NCI-H446 treated with DMSO at 0.1 percent for 48 hours (cell line): ENCODE measurements around the gene CXXC1.
"Not testable (repeated sequence)": the region's sequence is repeated elsewhere in the genome, so short reads cannot be mapped to it uniquely, and the experiment has no call there.

Experiments
- DNase-seq: peaks from one replicate; lab custom pipeline; 2025; lab: John Stamatoyannopoulos, UW

Gene CXXC1

GRCh38 chr18:50274044-50274442 is 13.4 kb downstream of the CXXC1 start:
- DNase-seq = no peak

GRCh38 chr18:50273203-50274043 is 14.1 kb downstream of the CXXC1 start:
- DNase-seq = no peak

- no peak for DNase-seq
These were observed 14.9 kb downstream of the CXXC1 start for GRCh38 chr18:50272568-50272967.

- DNase-seq = no peak
These were observed 19.3 kb downstream of the CXXC1 start for GRCh38 chr18:50268022-50268747.

GRCh38 chr18:50266248-50266704 is 21.2 kb downstream of the CXXC1 start, which contains the start of gene CFAP53:
Gene CFAP53, minus strand, starts transcription at chr18:50266495. Its CDS starts 91 bp downstream, at chr18:50266404.
- peak; percentile 11 for DNase-seq

GRCh38 chr18:50262977-50263376 is 24.5 kb downstream of the CXXC1 start:
- DNase-seq = no peak

- DNase-seq = no peak
These were observed 36.6 kb downstream of the CXXC1 start for GRCh38 chr18:50250935-50251334.

- no peak for DNase-seq
These were observed 37.9 kb downstream of the CXXC1 start for GRCh38 chr18:50249576-50249975.

GRCh38 chr18:50247561-50247960 is 39.9 kb downstream of the CXXC1 start:
- DNase-seq = no peak

GRCh38 chr18:50241768-50242167 is 45.7 kb downstream of the CXXC1 start:
- DNase-seq = not testable (repeated sequence)

GRCh38 chr18:50240080-50240563 is 47.4 kb downstream of the CXXC1 start:
- DNase-seq = no peak

- DNase-seq = no peak
These were observed 55.1 kb downstream of the CXXC1 start for GRCh38 chr18:50232419-50232818.
